H1 (cell line): ENCODE data around the gene XK. TPM values are rescaled to one million over a fixed set of nuclear protein-coding genes. Genes with fewer than 3 reads are reported as not detected.

Experiments used
- CTCF ChIA-PET: fragments of 300-600 bp; sonication (Branson Sonifier 250); formaldehyde crosslinking; loops from one replicate; lab custom pipeline; 2021; ENCODE audit not compliant: partially characterized antibody; lab: Charles Lee
- POLR2A ChIA-PET: fragments of 300-600 bp; sonication (Branson Sonifier 250); formaldehyde crosslinking; loops from one replicate; lab custom pipeline; 2021; ENCODE audit warnings: inconsistent platforms; ENCODE audit not compliant: partially characterized antibody; lab: Charles Lee
- DNase-seq, 2 experiments: peaks; one replicate each; pipeline versions ENCODE4 v3.0.0 to v3.0.0-alpha.2; 2010 to 2022; ENCODE audit warnings: low spot score in 2 of 2, low read depth in 1 of 2, mixed read lengths in 1 of 2
- FAIRE-seq: peaks from 2 replicates; lab custom pipeline; 2011; peaks lifted over from hg19 to GRCh38; lab: Jason Lieb, UNC
- H2AFZ ChIP-seq: 2 replicates; pipeline ENCODE4 v1.8.1; 2012; ENCODE audit warnings: low read length, inconsistent platforms
- H2AK5ac ChIP-seq: 2 replicates; pipeline ENCODE4 v1.6.1; 2013; ENCODE audit warnings: low read depth, low read length
- H2BK120ac ChIP-seq: replicated peaks from 2 replicates; pipeline ENCODE3; 2013; ENCODE audit warnings: low read depth, low read length, inconsistent platforms
- H2BK12ac ChIP-seq: 2 replicates; pipeline ENCODE4 v1.6.1; 2013; ENCODE audit warnings: low read depth, low read length
- H2BK15ac ChIP-seq: 2 replicates; pipeline ENCODE4 v1.6.1; 2013; ENCODE audit warnings: low read length
- H2BK20ac ChIP-seq: 2 replicates; pipeline ENCODE4 v1.6.1; 2013; ENCODE audit warnings: low read length
- H2BK5ac ChIP-seq: 2 replicates; pipeline ENCODE4 v1.6.1; 2013; ENCODE audit warnings: low read depth, low read length
- H3K14ac ChIP-seq: 2 replicates; pipeline ENCODE4 v1.6.1; 2013; ENCODE audit warnings: inconsistent platforms; ENCODE audit not compliant: insufficient read length
- H3K18ac ChIP-seq: 2 replicates; pipeline ENCODE4 v1.6.1; 2013; ENCODE audit warnings: low read length; ENCODE audit errors: extremely low read depth
- H3K23ac ChIP-seq: 2 replicates; pipeline ENCODE4 v1.6.1; 2013; ENCODE audit warnings: inconsistent platforms; ENCODE audit not compliant: insufficient read length
- H3K23me2 ChIP-seq: 2 replicates; pipeline ENCODE4 v1.6.1; 2013; ENCODE audit warnings: low read depth, low read length
- H3K27ac ChIP-seq: 2 replicates; pipeline ENCODE4 v1.6.1; 2011; ENCODE audit warnings: low read depth, low read length, inconsistent platforms
- H3K27me3 ChIP-seq, 4 experiments: replicated peaks in 1 of 4; 1 replicate in 1 of 4; 2 replicates in 3 of 4; pipeline versions ENCODE4 v1.6.1 to v1.8.1; 2011 to 2013; ENCODE audit warnings: low read length in 3 of 4, mild to moderate bottlenecking in 3 of 4, inconsistent platforms in 2 of 4, mixed read lengths in 2 of 4, moderate library complexity in 1 of 4; ENCODE audit not compliant: control insufficient read depth in 3 of 4, insufficient read depth in 3 of 4; ENCODE audit errors: extremely low read depth in 1 of 4
- H3K36me3 ChIP-seq, 4 experiments: 2 replicates each; pipeline versions ENCODE4 v1.6.1 to v1.8.1; 2011 to 2013; ENCODE audit warnings: mild to moderate bottlenecking in 4 of 4, low read length in 3 of 4, moderate library complexity in 2 of 4, control low read depth in 1 of 4, inconsistent platforms in 1 of 4; ENCODE audit not compliant: insufficient read depth in 4 of 4, control insufficient read depth in 2 of 4
- H3K4ac ChIP-seq: replicated peaks from 2 replicates; pipeline ENCODE3; 2013; ENCODE audit warnings: low read length, low read depth, mixed read lengths, inconsistent platforms; ENCODE audit not compliant: insufficient read length
- H3K4me1 ChIP-seq, 4 experiments: replicated peaks in 1 of 4; 1 replicate in 1 of 4; 2 replicates in 3 of 4; pipeline versions ENCODE4 v1.6.1 to v1.8.1; 2011 to 2013; ENCODE audit warnings: low read length in 3 of 4, inconsistent platforms in 2 of 4, mixed read lengths in 1 of 4; ENCODE audit not compliant: insufficient read depth in 4 of 4, control insufficient read depth in 3 of 4
- H3K4me2 ChIP-seq, 2 experiments: 2 replicates each; pipeline versions ENCODE4 v1.6.1 to v1.8.1; 2011 to 2013; ENCODE audit warnings: low read depth in 2 of 2, low read length in 2 of 2, control low read depth in 1 of 2, inconsistent platforms in 1 of 2, mild to moderate bottlenecking in 1 of 2; ENCODE audit not compliant: insufficient read depth in 1 of 2
- H3K4me3 ChIP-seq, 4 experiments: fragments of 200-600, 300-600 bp in 1 of 4; sonication (generic), shearing (Covaris generic), sonication (Bioruptor Twin) in 1 of 4; 2 replicates each; pipeline versions ENCODE4 v1.5.1 to v1.8.1; 2011 to 2016; ENCODE audit warnings: low read length in 4 of 4, low read depth in 3 of 4, control low read depth in 2 of 4, inconsistent platforms in 2 of 4, mild to moderate bottlenecking in 2 of 4, mixed read lengths in 1 of 4, moderate library complexity in 1 of 4; ENCODE audit not compliant: insufficient read depth in 2 of 4; ENCODE audit errors: extremely low read depth in 1 of 4
- H3K56ac ChIP-seq: replicated peaks from 2 replicates; pipeline ENCODE3; 2013; ENCODE audit warnings: low read depth, mild to moderate bottlenecking, mixed read lengths, low read length, inconsistent platforms; ENCODE audit not compliant: insufficient read length
- H3K79me1 ChIP-seq: 2 replicates; pipeline ENCODE4 v1.6.1; 2013; ENCODE audit warnings: low read depth, low read length, control low read depth
- H3K79me2 ChIP-seq, 2 experiments: 2 replicates each; pipeline versions ENCODE4 v1.6.1 to v1.8.1; 2012 to 2013; ENCODE audit warnings: low read length in 2 of 2, mild to moderate bottlenecking in 2 of 2, inconsistent platforms in 1 of 2; ENCODE audit not compliant: insufficient read depth in 2 of 2, control insufficient read depth in 1 of 2
- H3K9ac ChIP-seq, 4 experiments: replicated peaks in 1 of 4; 1 replicate in 1 of 4; 2 replicates in 3 of 4; pipeline versions ENCODE4 v1.6.1 to v1.8.1; 2011 to 2013; ENCODE audit warnings: low read depth in 3 of 4, low read length in 3 of 4, control low read depth in 2 of 4, mild to moderate bottlenecking in 2 of 4, moderate library complexity in 2 of 4, inconsistent platforms in 1 of 4; ENCODE audit errors: extremely low read depth in 1 of 4
- H3K9me3 ChIP-seq, 2 experiments: 2 replicates each; pipeline versions ENCODE4 v1.6.1 to v1.8.1; 2012 to 2013; ENCODE audit warnings: mild to moderate bottlenecking in 2 of 2, moderate library complexity in 2 of 2, control low read depth in 1 of 2, inconsistent platforms in 1 of 2, low read depth in 1 of 2, low read length in 1 of 2, mixed read lengths in 1 of 2; ENCODE audit not compliant: insufficient read depth in 2 of 2
- H4K20me1 ChIP-seq, 2 experiments: replicated peaks in 1 of 2; 2 replicates each; pipeline versions ENCODE3 to v1.8.1; 2011 to 2013; ENCODE audit warnings: inconsistent platforms in 2 of 2, low read length in 2 of 2, mild to moderate bottlenecking in 1 of 2; ENCODE audit not compliant: insufficient read depth in 2 of 2, control insufficient read depth in 1 of 2
- H4K5ac ChIP-seq: 2 replicates; pipeline ENCODE4 v1.6.1; 2013; ENCODE audit warnings: low read length, low read depth, mixed read lengths, inconsistent platforms; ENCODE audit not compliant: insufficient read length
- H4K8ac ChIP-seq: 2 replicates; pipeline ENCODE4 v1.8.0; 2013; ENCODE audit warnings: mild to moderate bottlenecking, moderate library complexity, low read length, inconsistent platforms; ENCODE audit not compliant: insufficient read depth; ENCODE audit errors: extremely low read depth
- H4K91ac ChIP-seq: replicated peaks from 2 replicates; pipeline ENCODE3; 2013; ENCODE audit warnings: low read length, mixed read lengths, inconsistent platforms; ENCODE audit not compliant: insufficient read length
- CBX5 ChIP-seq: fragments of 300-800, 300-1000 bp; sonication (generic); IDR thresholded peaks from 2 replicates; pipeline ENCODE4 v1.7.1; 2016; ENCODE audit warnings: antibody characterized with exemption, low read length, low read depth
- CREB1 ChIP-seq: IDR thresholded peaks from 2 replicates; pipeline ENCODE4 v1.6.1; 2012; ENCODE audit warnings: inconsistent platforms
- HDAC6 ChIP-seq: IDR thresholded peaks from one replicate; pipeline ENCODE4 v1.7.1; 2012; ENCODE audit warnings: low read depth, mild to moderate bottlenecking, inconsistent platforms, low read length, moderate library complexity
- JUN ChIP-seq: IDR thresholded peaks from 2 replicates; pipeline ENCODE4 v1.6.1; 2011; ENCODE audit warnings: low read depth, mild to moderate bottlenecking, improper control_type of control experiment, low read length
- SP1 ChIP-seq: IDR thresholded peaks from 2 replicates; pipeline ENCODE4 v1.6.1; 2011; ENCODE audit warnings: low read depth, low read length
- WGBS, 2 experiments: shearing (Covaris generic) in 1 of 2; methylation state at CpG; one replicate each; pipeline versions ENCODE4 v1.1.6 to v1.1.7; 2013 to 2015; ENCODE audit warnings: low lambda C conversion rate in 2 of 2, mixed read lengths in 2 of 2, inconsistent platforms in 1 of 2, low coverage in 1 of 2, missing lambda C conversion rate in 1 of 2; ENCODE audit not compliant: insufficient replicate concordance in 2 of 2, insufficient coverage in 1 of 2, insufficient read length in 1 of 2; ENCODE audit errors: extremely low coverage in 1 of 2, missing lambda C conversion rate in 1 of 2; 5-methylcytosine and 5-hydroxymethylcytosine counted together
- polyA plus RNA-seq, 7 experiments: library from polyadenylated mRNA; depleted of rRNA in 3 of 7; stranded (reverse) in 5 of 7; unstranded in 2 of 7; fragments of >200 nt in 5 of 7; fragments of 200-250 nt in 2 of 7; gene quantifications; 1 replicate in 5 of 7; 2 replicates in 1 of 7; 4 replicates in 1 of 7; pipeline versions ENCODE4 v1.2.1 to v1.2.3, GENCODE V29; 2011 to 2013; ENCODE audit warnings: missing spikeins in 2 of 7, mixed read lengths in 2 of 7
- total RNA-seq: library from RNA; stranded (reverse); fragmentation: NEBNext Ultra II Directional; extraction: Animal tissue kit (Norgen Biotek cat#: 25700); gene quantifications from 2 replicates; pipeline ENCODE4 v1.2.1, GENCODE V29; 2021

XK gene
- total and polyA plus RNA-seq, 2 of the 8 experiments (the other 6 are each of a cell fraction or from before 2014, with no cell fraction given): 0.76 to 0.84 TPM

- H3K18ac ChIP-seq: no peak overlapping the region
- H3K36me3 ChIP-seq: no peaks in the 10 kb centered on the region
- H3K9ac ChIP-seq: no peak overlapping the region
- H3K79me2 ChIP-seq: no peaks in the 10 kb centered on the region
- no peak overlapping the region for H2BK120ac ChIP-seq
- H3K4ac ChIP-seq: no peak overlapping the region
- no peak overlapping the region for H4K91ac ChIP-seq
- H2AFZ ChIP-seq: no peak overlapping the region
- no peak overlapping the region for H3K4me2 ChIP-seq
- H3K9me3 ChIP-seq: no peaks in the 10 kb centered on the region
- no peak overlapping the region for H4K8ac ChIP-seq
- no peak overlapping the region for H3K27ac ChIP-seq
- TF ChIP-seq SP1 (no peak), CREB1 (no peak), CBX5 (no peak), HDAC6 (no peak), JUN (no peak)
- 94% methylated on average over 1 of the region's 1 CpG; no CpG with 5 or more reads in 1 of the 2 experiments for WGBS, 2 experiments
- H3K56ac ChIP-seq: no peak overlapping the region
- H3K14ac ChIP-seq: no peak overlapping the region
- H2BK20ac ChIP-seq: no peak overlapping the region
- no peaks in the 10 kb centered on the region for H3K4me1 ChIP-seq
- no peak for FAIRE-seq
- DNase-seq: no peak
- no peaks in the 10 kb centered on the region for H3K27me3 ChIP-seq
- H2BK5ac ChIP-seq: no peak overlapping the region
- ChIA-PET POLR2A (no interaction called here), CTCF (no interaction called here)
- no peaks in the 10 kb centered on the region for H4K20me1 ChIP-seq
- no peak overlapping the region for H3K23ac ChIP-seq
- H3K23me2 ChIP-seq: no peaks in the 10 kb centered on the region
- no peaks in the 10 kb centered on the region for H3K79me1 ChIP-seq
- no peak overlapping the region for H3K4me3 ChIP-seq
- H2BK12ac ChIP-seq: no peak overlapping the region
- H2BK15ac ChIP-seq: no peak overlapping the region
- no peak overlapping the region for H2AK5ac ChIP-seq
- H4K5ac ChIP-seq: no peak overlapping the region
These were observed 7.8 kb upstream of the XK start for GRCh38 chrX:37677765-37678164.
